ENCODE measurements around the gene PPM1E.

PPM1E gene

DNA sequence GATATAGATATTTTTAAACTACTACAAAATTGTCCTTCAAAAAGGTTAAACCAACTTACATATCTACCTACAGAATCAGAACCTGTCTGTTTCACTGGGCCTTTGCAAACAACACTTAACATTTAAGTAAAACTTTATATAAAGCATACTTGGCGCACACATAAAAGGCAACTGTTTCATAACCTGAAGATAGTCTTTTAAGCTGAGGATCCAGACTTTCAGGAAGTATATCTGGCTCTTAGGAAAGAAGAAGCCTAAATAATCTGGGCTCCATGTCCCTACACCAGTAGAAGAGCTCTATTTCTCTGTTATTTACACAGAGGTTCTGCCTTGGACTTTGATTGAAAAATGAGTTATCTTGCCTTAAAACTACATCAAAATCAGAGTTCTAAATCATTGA, 275.2 kb downstream of the PPM1E start:
- CTCF ChIA-PET, result interaction anchor here (0.6 to 0.9 kb wide), 2 partner anchors 26 to 33 kb away, joined by 3 read pairs; no protein-coding TSS in a partner anchor
- no peak overlapping the region for H3K4me3 ChIP-seq (ENCODE audit: low read depth, low read length)
- no peak for DNase-seq (ENCODE audit: low read depth, low spot score)
- TF ChIP-seq, protein P1, sequence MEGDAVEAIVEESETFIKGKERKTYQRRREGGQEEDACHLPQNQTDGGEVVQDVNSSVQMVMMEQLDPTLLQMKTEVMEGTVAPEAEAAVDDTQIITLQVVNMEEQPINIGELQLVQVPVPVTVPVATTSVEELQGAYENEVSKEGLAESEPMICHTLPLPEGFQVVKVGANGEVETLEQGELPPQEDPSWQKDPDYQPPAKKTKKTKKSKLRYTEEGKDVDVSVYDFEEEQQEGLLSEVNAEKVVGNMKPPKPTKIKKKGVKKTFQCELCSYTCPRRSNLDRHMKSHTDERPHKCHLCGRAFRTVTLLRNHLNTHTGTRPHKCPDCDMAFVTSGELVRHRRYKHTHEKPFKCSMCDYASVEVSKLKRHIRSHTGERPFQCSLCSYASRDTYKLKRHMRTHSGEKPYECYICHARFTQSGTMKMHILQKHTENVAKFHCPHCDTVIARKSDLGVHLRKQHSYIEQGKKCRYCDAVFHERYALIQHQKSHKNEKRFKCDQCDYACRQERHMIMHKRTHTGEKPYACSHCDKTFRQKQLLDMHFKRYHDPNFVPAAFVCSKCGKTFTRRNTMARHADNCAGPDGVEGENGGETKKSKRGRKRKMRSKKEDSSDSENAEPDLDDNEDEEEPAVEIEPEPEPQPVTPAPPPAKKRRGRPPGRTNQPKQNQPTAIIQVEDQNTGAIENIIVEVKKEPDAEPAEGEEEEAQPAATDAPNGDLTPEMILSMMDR (IDR thresholded peaks at IDR 0.05; ENCODE audit: insufficient read depth, low read length, missing control alignments), result no peak
- POLR2A ChIA-PET, result no interaction called here
